Iris pigment epithelial cell (primary cell): ENCODE results near the gene ANXA6.
A peak's percentile ranks its signal among the peaks of the same experiment; 100 is the strongest.

Experiments
- DNase-seq: peaks from one replicate; pipeline ENCODE4 v3.0.0-alpha.2; 2011; ENCODE audit warnings: low read depth

ANXA6 gene

DNA sequence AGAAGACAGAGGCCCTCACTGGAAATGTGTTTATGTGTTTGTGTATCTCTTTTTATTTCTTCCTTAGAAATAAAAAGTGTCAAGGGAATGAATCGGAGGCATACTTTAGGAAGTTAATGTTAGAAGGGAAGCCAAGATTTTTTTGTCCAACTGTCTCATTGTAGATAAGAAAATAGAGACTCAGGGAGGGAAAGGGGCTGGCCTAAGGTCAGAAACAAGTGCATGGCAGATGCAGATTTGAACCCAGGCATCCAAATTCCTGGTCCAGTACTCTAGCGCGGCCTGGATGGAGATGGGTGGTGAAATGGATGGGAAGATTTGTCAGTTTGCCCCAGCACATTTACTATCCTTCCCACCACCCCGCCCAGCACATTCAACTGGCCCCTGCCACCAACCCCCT, 56.9 kb downstream of the ANXA6 start:
- DNase-seq: no peak

- DNase-seq: no peak
Measured at GRCh38 chr5:151098768-151099121, 58.8 kb downstream of the ANXA6 start.

DNA sequence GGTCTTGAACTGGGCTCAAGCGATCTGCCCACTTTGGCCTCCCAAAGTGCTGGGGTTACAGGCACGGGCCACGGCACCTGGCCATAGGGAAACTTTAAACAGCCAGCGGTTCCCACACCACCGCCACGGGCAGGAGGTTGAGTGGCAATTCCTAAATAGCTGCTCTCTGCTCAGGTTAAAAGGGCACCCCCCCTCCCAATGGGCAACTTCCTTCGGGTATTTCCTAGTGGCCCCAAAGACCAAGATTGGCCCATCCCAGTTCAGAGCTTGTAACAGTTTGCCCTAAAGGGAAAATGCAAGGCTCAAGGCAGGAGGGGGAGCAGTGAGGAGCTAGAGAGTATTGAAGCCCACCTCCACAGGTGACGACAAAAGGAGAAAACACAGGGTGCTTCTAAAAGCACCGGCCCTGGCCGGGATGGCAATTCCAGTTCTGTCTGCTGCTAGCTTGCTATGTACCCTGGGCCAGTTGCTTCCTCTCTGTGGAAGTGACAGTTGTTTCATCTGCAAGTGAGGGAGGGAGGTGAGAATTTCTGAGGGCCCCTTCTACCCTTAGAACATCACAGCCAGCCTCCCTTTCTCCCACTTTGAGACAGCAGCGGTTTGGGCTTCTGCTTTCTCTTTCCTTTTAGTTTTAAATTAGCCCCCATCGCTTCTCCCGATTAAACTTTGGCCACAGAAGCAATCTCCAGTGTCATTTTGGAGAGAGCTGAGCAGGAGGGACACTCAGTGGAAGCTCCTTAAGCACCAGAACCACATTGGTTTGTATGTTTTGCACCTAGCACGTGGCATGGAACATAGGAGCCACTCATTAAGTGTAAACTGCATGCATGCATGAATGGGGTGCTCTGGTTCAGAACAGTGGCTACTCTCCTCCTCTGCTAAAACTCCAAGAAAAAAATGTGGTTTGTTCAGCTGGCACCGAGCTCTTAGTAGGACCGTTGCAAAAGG, 59.5 kb downstream of the ANXA6 start:
- DNase-seq: no peak

GRCh38 chr5:151097061-151097460, 60.5 kb downstream of the ANXA6 start:
- no peak for DNase-seq

GRCh38 chr5:151096001-151096373, 61.6 kb downstream of the ANXA6 start:
- no peak for DNase-seq

DNA sequence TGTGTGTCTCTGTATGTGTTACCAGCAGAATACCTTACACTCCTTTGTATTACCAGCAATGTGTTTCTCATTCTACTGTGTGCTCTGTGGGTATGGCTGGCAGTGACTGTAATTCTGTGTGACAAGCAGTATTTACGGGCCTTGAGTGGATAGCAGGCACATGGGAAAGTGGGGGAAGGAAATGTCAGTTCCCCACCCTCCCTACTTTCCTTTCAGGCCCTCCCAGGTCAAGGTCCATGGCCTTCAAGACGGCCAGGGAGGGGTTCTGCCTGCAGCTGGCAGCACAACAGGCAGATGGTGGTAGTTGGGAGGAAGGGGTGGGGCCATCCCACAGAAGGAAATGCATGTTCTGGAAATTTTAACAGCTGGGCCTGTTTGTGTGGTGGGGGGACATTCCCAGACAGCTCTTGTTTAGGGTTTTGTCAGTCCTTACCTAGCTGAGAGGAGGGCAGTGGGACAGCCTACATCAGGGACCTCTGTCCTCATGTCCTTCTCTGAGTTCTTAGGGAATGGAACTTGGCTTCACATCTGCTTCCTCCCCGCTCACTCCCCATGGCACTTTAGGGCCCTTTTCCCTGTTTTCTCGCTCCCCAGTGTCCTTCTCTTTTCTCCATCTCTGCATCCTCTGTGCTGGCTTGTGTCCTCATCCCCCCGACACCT, 62.1 kb downstream of the ANXA6 start:
- no peak for DNase-seq

DNA sequence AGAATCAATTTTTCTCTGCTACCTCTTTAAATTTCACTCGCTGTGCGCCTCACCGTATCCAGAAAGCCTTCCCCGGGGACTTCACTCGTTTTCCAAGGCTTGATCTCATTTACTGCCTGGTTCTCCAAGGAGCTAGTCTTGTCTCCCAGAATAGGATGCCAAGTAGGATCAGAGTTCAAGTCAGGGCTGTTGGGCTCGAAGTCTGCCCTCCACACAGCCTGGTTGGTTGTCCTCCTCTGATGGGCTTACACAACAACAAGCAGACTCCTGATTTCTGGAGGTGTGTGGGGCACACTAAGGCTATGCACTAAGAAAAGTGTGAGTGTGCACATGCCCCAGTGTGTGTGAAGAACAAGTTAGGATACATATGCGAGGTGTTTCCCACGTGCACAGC, 62.7 kb downstream of the ANXA6 start:
- DNase-seq: no peak

GRCh38 chr5:151094030-151094851, 63.3 kb downstream of the ANXA6 start:
- DNase-seq: peak; percentile 49

- DNase-seq: peak; percentile 96
Measured at GRCh38 chr5:151093476-151093889, 64.1 kb downstream of the ANXA6 start.

DNA sequence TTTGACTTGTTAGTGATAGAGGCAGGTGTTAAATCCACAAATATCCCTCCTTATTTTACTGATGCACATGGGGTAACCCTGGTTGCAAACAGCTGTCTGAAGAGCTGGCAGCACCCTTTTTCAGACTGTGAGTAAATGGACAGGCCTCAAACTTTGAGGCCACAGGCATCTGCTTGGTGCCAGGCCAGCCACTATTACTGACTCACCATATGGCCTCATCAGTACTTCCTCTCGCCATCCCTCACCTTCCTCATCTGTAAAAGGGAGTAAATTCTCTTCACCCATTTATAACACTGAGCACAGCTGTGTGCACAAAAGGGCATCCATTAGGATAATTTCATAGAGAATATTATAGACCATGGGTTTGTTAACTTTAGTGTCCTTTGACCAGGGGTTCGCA, 64.8 kb downstream of the ANXA6 start:
- peak; percentile 79 for DNase-seq

DNA sequence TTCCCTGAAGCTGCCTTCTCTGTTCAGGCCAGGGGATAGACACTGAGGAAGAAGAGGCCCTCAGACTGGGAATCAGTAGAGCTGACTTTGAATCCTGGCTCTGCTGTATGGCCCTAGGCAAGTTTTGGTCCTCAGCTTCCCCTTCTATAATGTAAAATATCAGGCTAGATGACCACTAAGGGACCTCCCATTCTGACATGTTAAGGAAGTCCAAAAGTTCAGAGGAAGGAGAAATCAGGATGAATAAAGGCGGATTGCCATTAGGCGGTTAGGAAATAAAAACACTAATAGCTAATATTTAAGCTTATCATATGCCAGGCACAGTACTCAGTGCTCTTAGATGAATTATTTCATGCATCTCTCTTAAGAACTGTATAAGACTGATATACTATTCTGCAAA, 67.9 kb downstream of the ANXA6 start:
- no peak for DNase-seq

DNA sequence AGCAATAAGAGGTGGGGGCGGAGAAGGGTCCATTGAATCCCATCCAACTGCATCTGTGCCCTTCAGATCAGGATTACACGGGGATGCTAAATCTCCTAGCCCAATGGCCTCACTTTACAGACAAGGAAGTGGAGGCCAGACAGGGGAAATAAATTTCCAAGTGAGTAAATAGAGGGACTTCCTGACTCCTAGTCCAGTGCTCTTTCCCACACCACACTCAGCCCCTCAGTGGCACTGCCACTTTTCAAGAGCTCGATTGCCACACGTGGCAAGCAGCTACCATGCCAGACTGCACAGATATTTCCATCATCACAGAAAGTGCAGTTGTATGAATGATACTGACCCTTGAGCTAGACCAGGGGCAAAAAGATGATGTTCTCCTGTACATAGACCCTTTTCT, 68.6 kb downstream of the ANXA6 start:
- no peak for DNase-seq

DNA sequence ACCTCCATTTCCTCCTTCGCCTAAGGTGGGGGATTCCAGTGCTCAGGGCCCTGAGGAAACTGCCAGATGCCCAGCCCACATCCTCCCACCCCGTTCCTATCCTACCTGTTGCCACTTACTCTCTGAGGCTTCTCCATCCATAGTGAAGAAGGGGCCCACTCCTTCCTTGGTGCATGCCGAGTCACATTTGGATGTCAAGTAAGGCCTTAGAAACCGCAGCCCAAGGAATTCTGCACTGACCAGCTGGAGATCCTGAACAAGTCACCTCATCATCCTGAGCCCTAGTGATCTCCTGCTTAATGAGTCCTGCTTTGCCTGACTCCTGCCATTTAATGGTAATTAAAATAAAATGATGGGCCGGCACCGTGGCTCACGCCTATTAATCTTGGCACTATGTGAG, 70.1 kb downstream of the ANXA6 start:
- no peak for DNase-seq

- no peak for DNase-seq
Measured at GRCh38 chr5:151086905-151087360, 70.6 kb downstream of the ANXA6 start.

DNA sequence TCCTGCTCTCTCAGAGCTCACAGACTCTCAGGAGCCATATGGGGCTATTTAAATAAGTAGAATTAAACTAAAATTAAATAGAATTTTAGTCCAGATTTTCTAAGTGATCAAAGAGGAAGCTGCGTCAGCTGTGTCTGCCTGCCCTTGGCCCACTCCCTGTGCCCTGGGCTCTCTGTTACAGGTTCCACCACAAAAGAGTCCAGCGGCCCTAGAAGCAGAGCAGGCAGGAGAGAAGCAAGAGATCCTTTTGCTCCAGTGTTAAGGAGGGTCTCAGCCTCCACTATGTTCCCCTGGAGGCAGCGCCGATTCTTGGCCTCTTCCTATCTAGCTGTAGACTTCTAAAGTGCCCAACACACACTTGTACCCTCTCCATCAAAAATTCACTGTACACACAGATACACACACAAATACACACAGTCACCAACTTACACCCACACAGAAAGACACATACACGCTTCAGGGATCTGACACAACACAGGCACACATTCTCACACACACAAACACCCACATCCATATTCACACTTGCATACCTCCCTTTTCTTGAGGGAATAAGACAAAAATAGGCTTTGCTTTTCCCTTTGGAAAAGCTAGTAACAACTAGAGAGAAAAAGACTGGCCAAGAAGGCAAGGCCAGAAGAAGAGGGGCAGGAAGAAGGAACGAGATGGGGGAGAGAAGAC, 71.2 kb downstream of the ANXA6 start:
- DNase-seq: no peak

GRCh38 chr5:151085517-151086041, 72.0 kb downstream of the ANXA6 start:
- DNase-seq: peak; percentile 48

DNA sequence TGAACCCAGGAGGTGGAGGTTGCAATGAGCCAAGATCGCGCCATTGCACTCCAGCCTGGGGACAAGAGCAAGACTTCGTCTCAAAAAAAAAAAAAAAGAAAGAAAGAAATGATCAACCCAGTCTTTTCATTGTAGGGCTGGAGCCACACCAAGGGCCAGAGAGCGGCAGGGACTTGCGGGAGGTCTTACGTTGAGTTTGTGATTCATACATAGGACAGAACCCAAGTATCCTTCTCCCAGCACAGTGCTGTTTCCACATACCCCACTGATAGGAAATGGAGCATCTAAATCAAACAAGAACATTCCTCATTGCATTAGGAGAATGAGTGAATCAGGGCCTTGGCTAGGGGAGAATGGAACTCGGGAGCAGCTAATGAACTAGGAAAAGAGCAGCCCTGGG, 73.2 kb downstream of the ANXA6 start:
- DNase-seq: peak; percentile 75

- peak; percentile 71 for DNase-seq
Measured at GRCh38 chr5:151083081-151083676, 74.4 kb downstream of the ANXA6 start.

DNA sequence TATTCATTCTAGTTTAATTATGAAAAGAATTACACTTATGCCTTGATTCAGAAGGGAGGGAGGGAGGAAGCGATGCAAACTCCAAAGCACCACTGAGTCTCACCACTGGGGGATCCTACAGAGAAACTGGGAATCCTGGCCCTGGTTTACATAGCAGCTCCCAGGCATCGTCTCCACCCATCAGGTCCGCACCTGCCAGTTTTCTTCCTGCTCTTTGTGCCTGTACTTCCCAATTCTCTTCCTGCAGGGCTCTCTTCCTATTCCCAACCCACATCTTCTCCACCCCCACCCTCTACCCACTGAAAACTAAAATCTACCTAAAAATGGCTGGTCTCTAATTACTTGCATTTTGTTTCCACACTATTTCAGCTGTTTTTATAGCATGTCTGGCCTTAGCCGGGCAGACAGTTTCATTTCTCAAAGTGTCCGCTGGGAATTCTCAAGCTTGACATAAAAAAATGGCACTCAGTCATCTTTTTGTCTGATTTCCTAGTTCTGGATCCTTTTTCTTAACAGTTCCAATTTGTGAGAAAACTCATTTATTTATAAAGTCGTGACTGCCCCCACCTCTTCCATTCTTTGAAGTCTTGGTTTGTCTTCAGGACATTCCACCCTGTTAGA, 75.2 kb downstream of the ANXA6 start:
- no peak for DNase-seq

- DNase-seq: peak; percentile 58
Measured at GRCh38 chr5:151081431-151082281, 75.9 kb downstream of the ANXA6 start.
